Central memory CD4-positive, alpha-beta T cell (primary cell): ENCODE results near the gene IDUA.
"Not testable (repeated sequence)": the region's sequence is repeated elsewhere in the genome, so short reads cannot be mapped to it uniquely, and the experiment has no call there.

ENCODE experiments used
- DNase-seq: peaks from one replicate; pipeline ENCODE4 v3.0.0; 2022

The IDUA gene

GRCh38 chr4:1047106-1047975 lies 60.5 kb downstream of the IDUA start:
- no peak for DNase-seq

- no peak for DNase-seq
Measured at GRCh38 chr4:1047976-1048772, 61.3 kb downstream of the IDUA start.

- no peak for DNase-seq
Measured at GRCh38 chr4:1048773-1049590, 62.1 kb downstream of the IDUA start.

GRCh38 chr4:1049591-1049905 lies 62.7 kb downstream of the IDUA start:
- no peak for DNase-seq

- DNase-seq: no peak
Measured at GRCh38 chr4:1050486-1051213, 63.8 kb downstream of the IDUA start.

- no peak for DNase-seq
Measured at GRCh38 chr4:1051472-1051871, 64.6 kb downstream of the IDUA start.

GRCh38 chr4:1052231-1052671 lies 65.4 kb downstream of the IDUA start:
- DNase-seq: no peak

GRCh38 chr4:1053080-1053661 lies 66.3 kb downstream of the IDUA start:
- DNase-seq: no peak

GRCh38 chr4:1053891-1054290 lies 67.0 kb downstream of the IDUA start:
- not testable (repeated sequence) for DNase-seq
